ENCODE measurements around the gene LHX3.

Gene LHX3

GRCh38 chr9:136197930-136198604 is 6.9 kb downstream of the LHX3 start:
- DNase-seq (ENCODE audit: extremely low spot score, insufficient read length, low read depth) (no peak), FAIRE-seq (no peak)

GRCh38 chr9:136197084-136197875 is 7.6 kb downstream of the LHX3 start:
- FAIRE-seq (no peak), DNase-seq (ENCODE audit: extremely low spot score, insufficient read length, low read depth) (no peak)

GRCh38 chr9:136196404-136197083 is 8.4 kb downstream of the LHX3 start:
- no peak for FAIRE-seq
- no peak for DNase-seq (ENCODE audit: extremely low spot score, insufficient read length, low read depth)

- no peak for FAIRE-seq
These were observed 10.4 kb downstream of the LHX3 start for GRCh38 chr9:136194540-136194939.

GRCh38 chr9:136193891-136194279 is 11.0 kb downstream of the LHX3 start:
- DNase-seq (ENCODE audit: extremely low spot score, insufficient read length, low read depth) (no peak), FAIRE-seq (no peak)

More at GRCh38 chr9:136194540-136194939, 10.4 kb downstream of the LHX3 start:
- DNase-seq (ENCODE audit: extremely low spot score, insufficient read length, low read depth) = no peak

- no peak for FAIRE-seq
- no peak for DNase-seq (ENCODE audit: extremely low spot score, insufficient read length, low read depth)
These were observed 11.6 kb downstream of the LHX3 start for GRCh38 chr9:136193127-136193890.

GRCh38 chr9:136192289-136193126 is 12.4 kb downstream of the LHX3 start:
- no peak for FAIRE-seq

GRCh38 chr9:136191960-136192286 is 13.0 kb downstream of the LHX3 start:
- FAIRE-seq (no peak), DNase-seq (ENCODE audit: extremely low spot score, insufficient read length, low read depth) (no peak)

More at GRCh38 chr9:136192289-136193126, 12.4 kb downstream of the LHX3 start:
- no peak for DNase-seq (ENCODE audit: extremely low spot score, insufficient read length, low read depth)

GRCh38 chr9:136191099-136191959 is 13.6 kb downstream of the LHX3 start:
- DNase-seq (ENCODE audit: extremely low spot score, insufficient read length, low read depth) = no peak
- FAIRE-seq = no peak

GRCh38 chr9:136190656-136191055 is 14.3 kb downstream of the LHX3 start:
- no peak for DNase-seq (ENCODE audit: extremely low spot score, insufficient read length, low read depth)
- FAIRE-seq = no peak

GRCh38 chr9:136190237-136190601 is 14.7 kb downstream of the LHX3 start:
- DNase-seq (ENCODE audit: extremely low spot score, insufficient read length, low read depth) (no peak), FAIRE-seq (no peak)

- DNase-seq (ENCODE audit: extremely low spot score, insufficient read length, low read depth) (no peak), FAIRE-seq (no peak)
These were observed 15.3 kb downstream of the LHX3 start for GRCh38 chr9:136189394-136190236.

GRCh38 chr9:136187683-136188586 is 17.0 kb downstream of the LHX3 start:
- DNase-seq (ENCODE audit: extremely low spot score, insufficient read length, low read depth) (no peak), FAIRE-seq (no peak)

- no peak for FAIRE-seq
- DNase-seq (ENCODE audit: extremely low spot score, insufficient read length, low read depth) = no peak
These were observed 17.7 kb downstream of the LHX3 start for GRCh38 chr9:136187197-136187596.

- DNase-seq (ENCODE audit: extremely low spot score, insufficient read length, low read depth) (no peak), FAIRE-seq (no peak)
These were observed 18.5 kb downstream of the LHX3 start for GRCh38 chr9:136186386-136186785.

- DNase-seq (ENCODE audit: extremely low spot score, insufficient read length, low read depth) (no peak), FAIRE-seq (no peak)
These were observed 19.1 kb downstream of the LHX3 start for GRCh38 chr9:136185596-136186366.
